ENCODE data around the gene TERB1. TPM values are rescaled to one million over a fixed set of nuclear protein-coding genes. Genes with fewer than 3 reads are reported as not detected.

Gene TERB1
- polyA plus RNA-seq, 1 of the 3 experiments (the other 2 are of a cell fraction), result 0.08 TPM

GRCh38 chr16:66787427-66787826 lies 14.0 kb downstream of the TERB1 start:
- Histone ChIP-seq H3F3A (replicated peaks; ENCODE audit: insufficient read depth) (no peaks in the 10 kb centered on the region), H2AFZ (ENCODE audit: low read depth) (no peak overlapping the region), H4K20me1 (ENCODE audit: insufficient read depth) (no peaks in the 10 kb centered on the region), H3K27me3 (ENCODE audit: insufficient read depth) (no peaks in the 10 kb centered on the region), H3K27ac (ENCODE audit: low read depth in 2 of 2, low read length in 1 of 2) (no peak overlapping the region), H3K4me2 (no peak overlapping the region), H3K79me2 (ENCODE audit: insufficient read depth) (no peaks in the 10 kb centered on the region), H3K9me3 (no peaks in the 10 kb centered on the region), H3K9me2 (no peaks in the 10 kb centered on the region), H3K4me3 (ENCODE audit: low read depth in 2 of 2, low read length in 1 of 2) (no peak overlapping the region), H3K36me3 (replicated peaks in 1 of 2; ENCODE audit: control insufficient read depth in 1 of 2, insufficient read depth in 2 of 2, low read length in 1 of 2) (no peaks in the 10 kb centered on the region), H3K9ac (no peak overlapping the region), H3K4me1 (ENCODE audit: control insufficient read depth in 1 of 2, insufficient read depth in 2 of 2, low read depth in 1 of 2, low read length in 1 of 2) (no peaks in the 10 kb centered on the region)
- TF ChIP-seq YY1 (IDR thresholded peaks at IDR 0.05; ENCODE audit: low read depth) (no peak), MEF2A (IDR thresholded peaks at IDR 0.05; ENCODE audit: borderline replicate concordance, low read depth) (no peak), NFIC (IDR thresholded peaks at IDR 0.05; ENCODE audit: borderline replicate concordance) (no peak), IRF3 (IDR thresholded peaks at IDR 0.05; ENCODE audit: low read depth, low read length) (no peak), FOXM1 (IDR thresholded peaks at IDR 0.05; ENCODE audit: low read depth) (no peak), GABPA (IDR thresholded peaks at IDR 0.05; ENCODE audit: low read depth) (no peak), ZBTB33 (IDR thresholded peaks at IDR 0.05; ENCODE audit: borderline replicate concordance, low read depth) (no peak), GATA2 (CRISPR knock-in tag; IDR thresholded peaks at IDR 0.05) (no peak), USF1 (IDR thresholded peaks at IDR 0.05; ENCODE audit: borderline replicate concordance, low read depth) (no peak), POLR2AphosphoS5 (IDR thresholded peaks at IDR 0.05; ENCODE audit: low read depth, low read length) (no peak), NRF1 (IDR thresholded peaks at IDR 0.05; ENCODE audit: low read depth, low read length) (no peak), EP300 (IDR thresholded peaks at IDR 0.05; ENCODE audit: borderline replicate concordance in 1 of 2, low read depth in 1 of 2, low read length in 1 of 2) (no peak), TEAD4 (IDR thresholded peaks at IDR 0.05; ENCODE audit: borderline replicate concordance, insufficient read depth) (no peak), EZH2phosphoT487 (IDR thresholded peaks at IDR 0.05; ENCODE audit: borderline replicate concordance, low read depth) (no peak), FOSL2 (IDR thresholded peaks at IDR 0.05; ENCODE audit: borderline replicate concordance, low read depth) (no peak), MXI1 (IDR thresholded peaks at IDR 0.05; ENCODE audit: low read depth, low read length) (no peak), FOXJ3 (CRISPR knock-in tag; IDR thresholded peaks at IDR 0.05) (no peak)
- TF ChIP-seq, protein P1, sequence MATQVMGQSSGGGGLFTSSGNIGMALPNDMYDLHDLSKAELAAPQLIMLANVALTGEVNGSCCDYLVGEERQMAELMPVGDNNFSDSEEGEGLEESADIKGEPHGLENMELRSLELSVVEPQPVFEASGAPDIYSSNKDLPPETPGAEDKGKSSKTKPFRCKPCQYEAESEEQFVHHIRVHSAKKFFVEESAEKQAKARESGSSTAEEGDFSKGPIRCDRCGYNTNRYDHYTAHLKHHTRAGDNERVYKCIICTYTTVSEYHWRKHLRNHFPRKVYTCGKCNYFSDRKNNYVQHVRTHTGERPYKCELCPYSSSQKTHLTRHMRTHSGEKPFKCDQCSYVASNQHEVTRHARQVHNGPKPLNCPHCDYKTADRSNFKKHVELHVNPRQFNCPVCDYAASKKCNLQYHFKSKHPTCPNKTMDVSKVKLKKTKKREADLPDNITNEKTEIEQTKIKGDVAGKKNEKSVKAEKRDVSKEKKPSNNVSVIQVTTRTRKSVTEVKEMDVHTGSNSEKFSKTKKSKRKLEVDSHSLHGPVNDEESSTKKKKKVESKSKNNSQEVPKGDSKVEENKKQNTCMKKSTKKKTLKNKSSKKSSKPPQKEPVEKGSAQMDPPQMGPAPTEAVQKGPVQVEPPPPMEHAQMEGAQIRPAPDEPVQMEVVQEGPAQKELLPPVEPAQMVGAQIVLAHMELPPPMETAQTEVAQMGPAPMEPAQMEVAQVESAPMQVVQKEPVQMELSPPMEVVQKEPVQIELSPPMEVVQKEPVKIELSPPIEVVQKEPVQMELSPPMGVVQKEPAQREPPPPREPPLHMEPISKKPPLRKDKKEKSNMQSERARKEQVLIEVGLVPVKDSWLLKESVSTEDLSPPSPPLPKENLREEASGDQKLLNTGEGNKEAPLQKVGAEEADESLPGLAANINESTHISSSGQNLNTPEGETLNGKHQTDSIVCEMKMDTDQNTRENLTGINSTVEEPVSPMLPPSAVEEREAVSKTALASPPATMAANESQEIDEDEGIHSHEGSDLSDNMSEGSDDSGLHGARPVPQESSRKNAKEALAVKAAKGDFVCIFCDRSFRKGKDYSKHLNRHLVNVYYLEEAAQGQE (IDR thresholded peaks at IDR 0.05; ENCODE audit: low read depth, low read length), result no peak
- TF ChIP-seq, protein P2, sequence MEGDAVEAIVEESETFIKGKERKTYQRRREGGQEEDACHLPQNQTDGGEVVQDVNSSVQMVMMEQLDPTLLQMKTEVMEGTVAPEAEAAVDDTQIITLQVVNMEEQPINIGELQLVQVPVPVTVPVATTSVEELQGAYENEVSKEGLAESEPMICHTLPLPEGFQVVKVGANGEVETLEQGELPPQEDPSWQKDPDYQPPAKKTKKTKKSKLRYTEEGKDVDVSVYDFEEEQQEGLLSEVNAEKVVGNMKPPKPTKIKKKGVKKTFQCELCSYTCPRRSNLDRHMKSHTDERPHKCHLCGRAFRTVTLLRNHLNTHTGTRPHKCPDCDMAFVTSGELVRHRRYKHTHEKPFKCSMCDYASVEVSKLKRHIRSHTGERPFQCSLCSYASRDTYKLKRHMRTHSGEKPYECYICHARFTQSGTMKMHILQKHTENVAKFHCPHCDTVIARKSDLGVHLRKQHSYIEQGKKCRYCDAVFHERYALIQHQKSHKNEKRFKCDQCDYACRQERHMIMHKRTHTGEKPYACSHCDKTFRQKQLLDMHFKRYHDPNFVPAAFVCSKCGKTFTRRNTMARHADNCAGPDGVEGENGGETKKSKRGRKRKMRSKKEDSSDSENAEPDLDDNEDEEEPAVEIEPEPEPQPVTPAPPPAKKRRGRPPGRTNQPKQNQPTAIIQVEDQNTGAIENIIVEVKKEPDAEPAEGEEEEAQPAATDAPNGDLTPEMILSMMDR (IDR thresholded peaks at IDR 0.05), result no peak
- WGBS (ENCODE audit: low lambda C conversion rate), result 93% methylated on average over 2 of the region's 2 CpGs
- POLR2A ChIA-PET, result no interaction called here
- no peak for DNase-seq
- CTCF ChIA-PET, result no interaction called here
